GM12873 (cell line): ENCODE measurements around the gene UST.

Experiments
- TF ChIP-seq, protein P1 (sequence below): IDR thresholded peaks from 2 replicates; pipeline ENCODE4 v1.5.1; 2012; ENCODE audit warnings: low read depth, mild to moderate bottlenecking, moderate library complexity, low read length, control low read depth; ENCODE audit not compliant: insufficient read depth; ENCODE audit errors: missing control alignments

Gene UST

DNA sequence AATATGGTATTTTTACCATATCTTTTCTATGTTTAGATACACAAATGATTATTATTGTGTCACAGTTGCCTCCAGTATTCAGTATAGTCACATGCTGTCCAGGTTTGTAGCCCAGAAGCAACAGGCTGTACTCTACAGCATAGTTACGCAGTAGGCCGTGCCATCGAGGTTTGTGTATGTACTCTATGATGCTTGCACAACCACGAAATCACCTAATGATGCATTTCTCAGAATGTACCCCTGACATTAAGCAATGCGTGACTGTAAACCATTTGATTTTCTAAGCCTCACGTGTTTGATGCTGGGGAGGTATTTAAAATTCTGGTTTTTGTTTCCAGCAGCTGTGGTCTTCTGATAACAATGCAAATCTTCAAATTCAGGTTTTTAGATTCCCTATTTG, 207.6 kb downstream of the UST start:
- TF ChIP-seq, protein P1, sequence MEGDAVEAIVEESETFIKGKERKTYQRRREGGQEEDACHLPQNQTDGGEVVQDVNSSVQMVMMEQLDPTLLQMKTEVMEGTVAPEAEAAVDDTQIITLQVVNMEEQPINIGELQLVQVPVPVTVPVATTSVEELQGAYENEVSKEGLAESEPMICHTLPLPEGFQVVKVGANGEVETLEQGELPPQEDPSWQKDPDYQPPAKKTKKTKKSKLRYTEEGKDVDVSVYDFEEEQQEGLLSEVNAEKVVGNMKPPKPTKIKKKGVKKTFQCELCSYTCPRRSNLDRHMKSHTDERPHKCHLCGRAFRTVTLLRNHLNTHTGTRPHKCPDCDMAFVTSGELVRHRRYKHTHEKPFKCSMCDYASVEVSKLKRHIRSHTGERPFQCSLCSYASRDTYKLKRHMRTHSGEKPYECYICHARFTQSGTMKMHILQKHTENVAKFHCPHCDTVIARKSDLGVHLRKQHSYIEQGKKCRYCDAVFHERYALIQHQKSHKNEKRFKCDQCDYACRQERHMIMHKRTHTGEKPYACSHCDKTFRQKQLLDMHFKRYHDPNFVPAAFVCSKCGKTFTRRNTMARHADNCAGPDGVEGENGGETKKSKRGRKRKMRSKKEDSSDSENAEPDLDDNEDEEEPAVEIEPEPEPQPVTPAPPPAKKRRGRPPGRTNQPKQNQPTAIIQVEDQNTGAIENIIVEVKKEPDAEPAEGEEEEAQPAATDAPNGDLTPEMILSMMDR: no peak

GRCh38 chr6:148954934-148955333, 208.1 kb downstream of the UST start:
- TF ChIP-seq, protein P1: peak; percentile 3

DNA sequence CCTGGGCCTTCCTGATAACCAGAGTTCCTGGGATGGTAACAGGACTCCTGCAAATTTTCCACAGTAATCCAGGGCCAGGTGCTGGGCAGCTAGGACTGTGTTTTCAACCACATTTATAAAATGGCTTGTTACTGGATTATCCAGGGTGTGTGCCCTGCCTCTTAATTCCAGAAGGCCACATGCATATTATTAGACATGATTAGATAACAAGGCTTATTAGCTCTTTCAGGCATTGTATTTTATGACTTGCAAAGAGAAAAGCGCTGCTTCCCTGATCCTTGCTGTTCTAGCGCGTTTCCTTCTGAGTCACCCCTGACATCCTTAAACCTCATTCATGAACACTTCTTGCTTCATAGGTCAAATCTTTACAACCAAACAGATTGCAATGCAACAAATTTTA, 208.6 kb downstream of the UST start:
- TF ChIP-seq, protein P1: no peak

DNA sequence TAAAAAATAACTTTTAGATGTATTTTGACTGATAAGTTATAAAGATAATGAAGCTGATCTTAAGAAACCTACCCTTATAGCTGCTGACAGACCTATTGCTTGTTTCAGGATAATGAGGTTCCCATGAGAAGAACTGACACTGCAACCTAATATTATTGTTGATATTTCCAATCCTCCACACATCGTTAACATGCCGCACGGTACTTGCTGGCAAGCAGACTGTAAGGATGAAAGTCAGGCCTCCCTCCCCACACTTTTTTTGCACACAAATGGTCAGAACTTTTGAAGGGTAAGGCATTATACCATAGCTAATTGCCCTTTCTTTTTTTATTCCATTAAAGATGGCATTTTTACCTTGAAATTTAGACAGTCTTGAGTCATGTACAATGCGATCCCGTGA, 210.9 kb downstream of the UST start:
- TF ChIP-seq, protein P1: no peak

DNA sequence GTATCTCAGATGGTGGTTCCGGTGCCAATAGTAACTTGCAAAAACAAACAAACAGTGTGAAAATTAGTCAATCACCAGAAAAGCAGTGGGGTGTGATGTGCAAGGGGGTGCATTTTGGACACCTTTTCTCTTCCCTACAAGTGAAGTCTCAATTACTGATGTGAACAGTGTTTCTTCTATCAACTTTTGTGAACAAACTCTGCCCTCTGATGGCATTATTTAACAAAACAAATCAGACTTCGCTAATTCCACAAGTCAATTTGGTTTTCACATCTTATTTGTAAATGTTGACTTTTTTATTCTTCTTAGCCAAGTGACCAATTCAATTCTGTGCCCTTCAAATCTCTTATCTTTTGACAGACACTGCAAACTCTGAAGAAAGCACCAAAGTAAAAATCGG, 212.2 kb downstream of the UST start:
- TF ChIP-seq, protein P1: no peak

GRCh38 chr6:148959501-148959900, 212.7 kb downstream of the UST start:
- TF ChIP-seq, protein P1: no peak

- TF ChIP-seq, protein P1: no peak
These were observed 216.2 kb downstream of the UST start for GRCh38 chr6:148962854-148963515.
